Measurements from ENCODE around the gene ZFP92.
"Not testable (repeated sequence)": the region's sequence is repeated elsewhere in the genome, so short reads cannot be mapped to it uniquely, and the experiment has no call there.

ZFP92 gene

DNA sequence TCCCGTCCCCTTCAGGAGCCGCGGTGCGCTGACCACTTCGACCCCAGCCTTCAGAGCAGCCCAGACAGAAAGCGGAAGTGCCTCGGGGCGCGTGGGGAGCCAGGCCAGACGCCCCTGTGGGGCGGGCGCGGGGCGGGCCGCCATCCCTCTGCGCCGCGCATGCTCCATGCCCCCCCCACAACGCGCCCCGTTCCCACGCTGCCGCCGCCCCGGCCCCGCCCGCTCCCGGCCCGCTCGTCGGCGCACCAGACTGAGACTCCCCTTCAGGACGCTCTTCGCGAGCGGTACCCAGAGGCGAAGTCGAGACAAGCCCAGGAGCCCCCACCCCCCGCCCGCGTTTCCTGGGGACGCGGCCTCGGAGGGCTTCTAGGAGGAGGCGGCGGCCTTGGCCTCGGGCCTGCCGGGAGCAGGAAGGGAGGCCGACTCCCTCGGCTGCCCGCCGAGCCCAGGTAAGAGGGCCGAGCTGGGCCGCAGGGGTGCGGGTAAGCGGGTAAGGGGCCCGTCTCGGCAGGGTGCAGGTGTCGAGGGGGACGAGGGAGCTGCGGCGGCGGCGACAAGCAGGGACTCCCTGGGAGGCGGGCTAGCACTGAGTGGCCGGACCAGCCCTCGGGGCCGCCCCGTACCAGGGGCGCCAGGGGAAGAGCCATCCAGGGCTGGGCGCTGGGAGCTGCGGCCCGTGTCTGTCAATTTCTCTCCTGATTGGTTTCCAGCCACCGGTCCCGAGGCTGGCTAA is at the start of gene ZFP92:
ZFP92 (plus strand) TSS at position 218 of the 733 bp plus-strand sequence. CDS start 6,851 bp downstream, outside the sequence.
- peak; percentile 35 to 41 for DNase-seq

DNA sequence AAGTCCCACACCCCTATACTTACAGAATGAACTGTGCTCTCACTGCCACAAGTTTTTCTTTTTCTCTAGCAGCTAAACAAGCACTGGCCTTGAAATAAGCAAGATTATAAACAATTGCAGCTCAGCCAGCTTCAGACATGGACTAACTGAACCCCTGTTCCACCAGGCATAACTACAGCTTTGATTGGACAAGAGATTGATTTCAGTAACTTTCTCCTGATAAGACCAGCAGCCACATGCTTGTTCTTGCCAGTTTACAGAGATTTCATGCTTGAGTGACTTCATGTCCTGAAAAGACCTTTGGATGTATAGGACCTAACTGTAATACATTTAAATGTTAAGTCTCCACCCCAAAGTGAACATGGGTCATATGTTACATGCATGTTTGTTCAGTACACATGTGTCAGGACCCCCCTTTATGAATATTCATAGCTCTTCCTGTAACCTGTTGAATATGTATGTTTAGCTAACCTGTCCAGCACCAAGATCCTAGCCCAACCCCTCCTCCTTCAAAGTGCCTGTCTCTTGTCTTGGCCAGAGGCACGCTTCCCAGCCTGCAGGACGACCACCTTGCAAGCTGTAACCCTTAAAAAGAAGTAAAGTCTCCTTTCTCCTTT is 49.4 kb upstream of the ZFP92 start:
- DNase-seq = no peak

DNA sequence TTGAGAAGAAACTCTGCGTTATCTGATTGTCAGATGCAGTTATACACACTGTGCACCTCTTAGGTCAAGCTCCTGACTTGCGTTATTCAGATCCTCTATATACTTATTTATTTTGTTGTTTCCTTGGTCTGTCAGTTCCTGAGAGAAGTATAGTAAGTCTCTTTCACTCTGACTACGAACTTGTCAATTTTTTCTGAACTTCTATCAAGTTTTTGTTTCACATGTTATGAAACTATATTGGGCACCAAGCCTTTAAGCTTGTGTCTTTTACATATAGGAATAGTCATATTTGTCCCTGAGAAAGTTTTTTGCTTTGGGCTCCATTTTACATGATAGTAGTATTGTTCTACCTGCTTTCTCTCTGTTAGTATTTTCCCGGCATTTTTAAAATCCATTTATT is 45.6 kb upstream of the ZFP92 start:
- no peak for DNase-seq

DNA sequence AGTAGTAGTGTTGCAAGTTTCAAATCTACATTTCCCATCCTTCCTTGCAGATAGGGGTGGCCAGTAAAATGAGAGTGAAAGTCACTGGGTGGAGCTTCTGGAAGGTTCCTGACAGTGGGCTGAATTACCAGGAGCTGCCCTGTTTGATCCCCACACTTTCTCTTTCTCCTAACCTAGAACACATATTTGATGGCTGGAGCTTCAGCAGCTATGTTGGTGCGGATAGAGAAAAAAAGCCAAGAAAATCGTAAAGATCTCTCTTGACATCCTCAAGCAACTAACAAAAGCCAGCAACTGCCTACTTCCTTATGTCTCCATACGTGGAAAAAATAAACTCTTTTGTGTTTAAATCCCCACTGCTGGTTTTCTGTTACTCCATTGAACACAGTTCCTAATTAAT is 45.2 kb upstream of the ZFP92 start:
- DNase-seq = no peak

DNA sequence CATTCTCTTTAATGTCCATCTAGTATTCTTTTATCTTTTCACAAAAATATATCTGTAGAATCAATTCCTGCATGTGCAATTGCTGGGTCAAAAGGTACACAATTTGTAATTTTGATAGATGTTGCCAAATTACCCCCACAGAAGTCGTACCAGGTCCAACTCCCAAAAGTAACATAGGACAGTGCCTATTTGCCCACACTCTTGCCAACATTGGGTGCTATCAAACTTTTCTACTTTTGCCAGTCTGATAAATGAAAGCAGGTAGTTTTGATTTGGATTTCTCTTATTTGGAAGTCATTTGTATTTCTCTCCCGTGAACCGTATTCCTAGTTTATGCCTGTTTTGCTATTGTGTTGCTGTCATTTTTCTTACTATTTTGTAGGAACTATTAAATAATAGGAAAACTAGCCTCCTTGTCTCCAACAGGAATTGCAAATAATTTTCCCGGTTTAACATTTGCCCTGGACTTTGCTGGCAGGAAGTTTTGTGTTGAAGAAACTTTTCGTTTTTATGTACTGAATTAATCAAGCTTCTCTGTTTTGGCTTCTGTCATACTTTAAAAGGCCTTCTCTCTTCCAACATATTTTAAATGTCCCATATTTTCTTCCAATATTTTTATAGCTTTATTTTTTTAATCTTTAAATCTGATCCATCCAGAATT is 44.3 kb upstream of the ZFP92 start:
- no peak for DNase-seq

GRCh38 chrX:153370293-153371055 is 40.8 kb upstream of the ZFP92 start:
- DNase-seq = no peak

DNA sequence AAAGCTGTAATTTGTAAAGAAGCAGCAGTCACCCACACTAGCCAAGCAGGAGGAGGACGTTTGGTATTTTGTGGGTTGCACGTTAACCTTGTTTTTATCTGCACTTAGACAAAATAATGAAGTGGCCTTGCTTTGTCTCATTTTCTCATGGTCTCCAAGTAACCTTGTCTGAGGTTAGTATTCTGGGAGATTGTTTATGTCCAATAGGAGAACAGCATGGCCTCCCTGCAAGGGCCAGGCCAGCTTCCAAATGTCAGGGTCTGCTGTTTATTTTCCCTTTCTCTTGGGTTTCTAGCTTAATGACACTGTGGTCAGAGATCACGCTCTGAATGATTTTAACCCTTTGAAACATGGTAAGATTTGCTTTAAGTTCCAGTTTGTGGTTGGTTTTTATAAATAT is 40.0 kb upstream of the ZFP92 start:
- no peak for DNase-seq

- no peak for DNase-seq
These were observed 38.3 kb upstream of the ZFP92 start for GRCh38 chrX:153372949-153373348.

- DNase-seq = no peak
These were observed 36.8 kb upstream of the ZFP92 start for GRCh38 chrX:153374426-153374825.

GRCh38 chrX:153375571-153375970 is 35.7 kb upstream of the ZFP92 start:
- DNase-seq = no peak

DNA sequence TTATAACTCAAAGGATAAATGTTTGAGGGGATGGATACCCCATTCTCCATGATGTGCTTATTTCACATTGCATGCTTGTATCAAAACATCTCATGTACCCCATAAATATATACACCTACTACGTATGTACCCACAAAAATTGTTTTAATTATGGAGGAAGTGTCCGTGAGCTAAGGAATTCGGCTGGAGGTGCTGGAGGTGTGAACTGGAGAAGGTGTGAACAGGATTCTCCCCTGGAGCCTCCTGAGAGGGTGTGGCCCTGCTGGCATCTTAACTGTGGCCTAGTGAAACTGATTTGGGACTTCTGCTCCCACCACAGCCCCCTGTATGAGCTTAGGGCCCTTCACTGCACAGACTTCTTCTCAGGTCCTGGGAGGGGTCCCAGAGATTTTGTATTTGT is 33.5 kb upstream of the ZFP92 start:
- DNase-seq = no peak

GRCh38 chrX:153378607-153379006 is 32.7 kb upstream of the ZFP92 start:
- no peak for DNase-seq

DNA sequence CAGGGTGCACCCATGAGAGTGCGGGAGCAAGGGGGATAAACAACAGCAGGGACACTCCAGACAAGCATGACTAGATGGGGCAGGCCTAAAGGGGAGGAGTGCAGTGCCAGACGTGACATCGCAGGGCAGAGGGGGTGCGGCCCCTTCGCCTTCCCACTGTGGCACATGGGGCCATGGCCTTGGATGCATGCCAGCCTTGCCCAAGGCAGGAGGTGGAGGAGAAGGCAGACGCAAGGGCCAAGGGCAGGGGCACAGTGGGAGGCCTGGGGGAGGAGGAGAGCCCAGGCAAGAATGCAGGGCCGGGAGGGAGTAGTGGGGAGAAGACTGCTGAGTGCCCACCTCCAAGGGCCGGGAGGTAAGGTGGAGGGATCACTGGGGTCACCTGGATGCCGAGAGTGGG is 31.8 kb upstream of the ZFP92 start:
- no peak for DNase-seq

- DNase-seq = no peak
These were observed 31.2 kb upstream of the ZFP92 start for GRCh38 chrX:153379971-153380581.

DNA sequence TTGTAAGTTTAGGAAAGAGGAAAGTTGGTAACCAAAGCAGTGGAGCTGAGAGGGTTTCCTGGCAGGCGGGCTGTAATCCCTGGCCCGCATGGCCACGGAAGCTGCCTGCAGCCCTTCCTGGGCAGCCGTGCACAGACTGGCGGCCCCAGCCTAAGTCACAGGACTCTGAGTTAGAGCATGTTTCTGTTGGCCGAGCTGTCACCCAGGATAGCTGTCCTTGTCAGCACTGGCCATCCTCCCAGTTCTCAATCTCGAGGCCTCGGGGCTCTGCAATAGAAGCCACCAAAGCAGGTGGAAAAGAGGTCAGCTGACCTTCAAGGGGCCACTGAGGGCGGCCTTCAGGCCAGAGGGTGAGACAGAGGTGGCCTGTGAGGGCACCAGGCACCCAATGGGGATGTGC is 30.6 kb upstream of the ZFP92 start:
- DNase-seq = no peak

DNA sequence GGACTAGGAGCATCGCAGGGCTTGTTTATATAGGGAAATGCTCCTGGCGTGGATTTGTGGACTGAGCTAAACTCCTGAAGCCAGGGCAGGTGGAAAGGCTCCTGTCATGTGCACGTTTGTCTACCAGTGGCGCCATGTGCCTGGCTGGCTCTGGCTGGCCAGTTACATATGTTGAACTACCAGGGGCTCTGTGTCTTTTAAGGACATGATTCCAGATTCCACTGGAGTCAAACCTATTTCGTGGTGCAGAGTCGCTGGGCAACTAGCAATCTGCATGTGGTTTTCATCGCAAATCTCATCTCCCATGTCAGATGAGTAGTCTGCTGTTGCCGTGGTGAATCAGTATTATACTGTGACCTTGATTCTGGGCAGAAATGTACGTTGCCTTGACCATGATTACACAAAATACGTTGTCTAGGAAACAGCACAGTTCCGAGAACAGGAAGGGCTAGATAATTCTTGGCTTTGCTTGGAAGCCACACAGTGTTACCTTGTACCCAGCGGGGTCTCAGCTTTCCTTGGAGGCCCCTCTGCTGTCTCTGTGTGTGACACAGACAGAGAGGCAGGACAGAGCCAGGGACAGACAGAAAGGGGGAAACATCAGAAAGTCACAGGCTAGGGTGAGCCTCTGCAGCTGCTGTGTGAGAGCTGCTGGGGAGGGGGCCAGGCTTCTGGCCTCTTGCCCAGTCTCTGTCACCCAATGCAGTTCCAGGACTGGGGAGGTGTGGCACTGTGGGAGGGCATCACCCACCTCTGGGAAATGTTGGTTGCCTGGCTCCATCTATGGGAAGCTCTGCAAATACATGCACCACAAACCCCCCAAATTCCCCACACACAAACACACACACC is 29.4 kb upstream of the ZFP92 start:
- no peak for DNase-seq

- DNase-seq = no peak
These were observed 28.4 kb upstream of the ZFP92 start for GRCh38 chrX:153382563-153383482.

DNA sequence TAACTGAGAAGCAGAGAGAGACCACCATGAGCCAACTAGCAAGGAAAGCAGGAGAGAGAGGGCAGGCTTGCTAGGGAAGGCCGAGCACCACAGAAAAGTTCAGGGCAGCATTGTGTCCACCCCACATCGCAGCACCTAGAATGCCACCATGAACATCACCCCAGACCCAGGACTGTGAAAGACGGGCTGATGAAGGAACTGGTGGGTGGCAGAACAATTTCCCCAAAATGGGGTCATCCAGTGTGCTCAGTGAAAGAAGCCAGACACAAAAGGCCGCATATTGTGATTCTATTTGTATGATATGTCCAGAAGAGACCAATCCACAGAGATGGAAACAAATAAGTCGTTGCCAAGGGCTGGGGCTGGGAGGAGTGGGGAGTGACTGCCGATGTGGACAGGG is 26.9 kb upstream of the ZFP92 start:
- no peak for DNase-seq

DNA sequence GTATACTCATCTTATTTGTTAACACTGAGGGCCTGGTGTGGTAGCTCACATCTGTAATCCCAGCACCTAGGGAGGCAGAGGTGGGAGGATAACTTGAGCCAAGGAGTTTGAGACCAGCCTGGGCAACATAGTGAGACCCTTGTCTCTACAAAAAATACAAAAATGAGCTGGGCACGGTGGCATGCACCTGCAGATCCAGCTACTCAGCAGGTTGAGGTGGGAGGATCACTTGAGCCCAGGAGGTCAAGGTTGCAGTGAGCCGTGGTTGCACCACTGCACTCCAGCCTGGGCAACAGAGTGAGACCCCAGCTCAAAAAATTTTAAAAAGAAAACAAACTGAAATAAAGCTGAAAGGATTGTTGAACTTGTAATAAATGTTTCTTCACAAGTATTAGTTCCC is 26.3 kb upstream of the ZFP92 start:
- not testable (repeated sequence) for DNase-seq

- DNase-seq = no peak
These were observed 25.2 kb upstream of the ZFP92 start for GRCh38 chrX:153386097-153386496.

DNA sequence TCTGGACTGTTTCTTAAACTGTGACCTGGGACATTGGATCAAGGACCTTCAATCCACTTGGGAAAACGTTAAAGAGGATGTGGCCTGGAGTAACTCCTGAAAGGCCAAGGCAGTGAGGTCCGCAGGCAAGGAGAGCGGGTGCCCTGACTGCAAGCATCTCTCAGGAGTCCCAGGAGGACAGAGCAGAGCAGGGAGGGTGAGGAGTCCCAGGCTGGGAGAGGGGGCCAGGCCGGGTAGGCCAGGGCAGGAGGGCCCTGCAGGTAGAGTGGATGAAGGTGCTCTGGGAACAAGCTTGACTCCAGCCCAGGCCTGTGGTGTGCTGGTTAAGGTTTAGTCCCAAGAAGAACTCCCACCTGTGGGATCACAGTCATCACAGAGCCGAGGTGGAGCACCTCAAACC is 23.9 kb upstream of the ZFP92 start:
- no peak for DNase-seq
